MCF 10A (cell line): ENCODE results near the gene EIF4E1B. TPM values are rescaled to one million over a fixed set of nuclear protein-coding genes. Genes with fewer than 3 reads are reported as not detected.

Experiments used
- BruUV-seq: library from RNA; stranded (reverse); fragments of 400-500 nt; replicated peaks from 2 replicates; lab custom pipeline; 2021; lab: Mats Ljungman, UMichigan
- CTCF ChIA-PET: fragments of 300-600 bp; sonication (Branson Sonifier 250); formaldehyde crosslinking; extraction: SDS; loops from one replicate; lab custom pipeline; 2021; ENCODE audit warnings: antibody characterized with exemption, inconsistent platforms; lab: Yijun Ruan, JAX
- POLR2A ChIA-PET: fragments of 300-600, 350-650 bp; sonication (Branson Sonifier 250); formaldehyde crosslinking; extraction: SDS; loops from one replicate; lab custom pipeline; 2020; ENCODE audit warnings: antibody characterized with exemption, inconsistent platforms; lab: Yijun Ruan, JAX
- DNase-seq: peaks from one replicate; pipeline ENCODE4 v3.0.0-alpha.2; 2018; ENCODE audit not compliant: unreplicated experiment
- H3K27ac Mint-ChIP-seq: one replicate; pipeline ENCODE4 v1.8.0; 2022; ENCODE audit warnings: mild to moderate bottlenecking, low read depth, mixed read lengths; ENCODE audit not compliant: unreplicated experiment
- H3K27me3 Mint-ChIP-seq: one replicate; pipeline ENCODE4 v1.8.0; 2022; ENCODE audit warnings: mixed read lengths; ENCODE audit not compliant: insufficient read depth, unreplicated experiment
- H3K36me3 Mint-ChIP-seq: one replicate; pipeline ENCODE4 v1.8.0; 2022; ENCODE audit warnings: mild to moderate bottlenecking, moderate library complexity, mixed read lengths; ENCODE audit not compliant: insufficient read depth, unreplicated experiment
- H3K4me1 Mint-ChIP-seq: one replicate; pipeline ENCODE4 v1.8.0; 2022; ENCODE audit warnings: mixed read lengths; ENCODE audit not compliant: insufficient read depth, unreplicated experiment
- H3K4me3 Mint-ChIP-seq: one replicate; pipeline ENCODE4 v1.8.0; 2022; ENCODE audit warnings: mild to moderate bottlenecking, moderate library complexity, mixed read lengths; ENCODE audit not compliant: unreplicated experiment
- H3K9me3 Mint-ChIP-seq: one replicate; pipeline ENCODE4 v1.8.0; 2022; ENCODE audit warnings: mixed read lengths; ENCODE audit not compliant: unreplicated experiment
- intact Hi-C: fragments of 100-400 bp; cut with micrococcal nuclease; formaldehyde crosslinking; loops from 2 replicates; pipeline ENCODE4 v1.14.1; 2022
- total RNA-seq: library from RNA; stranded (reverse); gene quantifications from 2 replicates; pipeline ENCODE4 v1.2.3, GENCODE V29; 2022
- TF ChIP-seq, protein P1 (sequence below): fragments of 200-600 bp; IDR thresholded peaks from one replicate; pipeline ENCODE4 v1.8.0; 2022; ENCODE audit warnings: antibody characterized with exemption, mild to moderate bottlenecking; ENCODE audit not compliant: unreplicated experiment

The EIF4E1B gene
- total RNA-seq, 1 experiment from 2014 or later = not detected

DNA sequence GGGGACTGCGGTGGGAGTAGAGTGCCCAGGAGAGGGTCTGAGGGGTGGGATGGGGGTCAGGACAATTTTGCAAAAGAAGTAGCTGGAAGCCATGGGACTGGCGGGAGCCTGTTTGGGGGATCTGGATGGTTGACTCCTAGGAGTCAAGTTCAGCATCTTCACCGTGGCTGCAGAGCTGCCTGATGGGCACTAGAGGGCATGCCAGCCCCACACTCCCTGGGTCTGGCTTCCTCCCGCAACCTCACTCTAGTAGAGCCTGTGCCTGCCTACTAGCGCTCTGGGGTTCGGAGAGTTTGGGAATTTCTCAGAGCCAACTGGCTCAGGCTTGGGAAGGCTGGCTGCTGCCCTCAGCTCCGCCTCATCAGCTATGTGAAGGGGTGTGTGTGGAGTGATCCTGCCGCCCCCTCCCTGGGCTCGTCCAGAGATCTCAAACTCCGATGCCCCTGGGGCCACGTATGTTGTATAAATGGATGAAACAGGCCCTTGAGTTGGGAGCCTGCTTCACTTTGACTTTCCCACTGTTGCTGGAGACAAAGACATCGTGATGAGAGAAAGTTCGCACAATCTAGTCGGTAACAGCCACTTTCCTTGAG, 27.6 kb downstream of the EIF4E1B start:
- intact Hi-C loops = loop anchor here (1.0 kb wide), 2 partner anchors 413 to 454 kb away; no protein-coding TSS in a partner anchor
- Mint-ChIP-seq H3K36me3 (peaks cover 14% of the 10 kb centered on the region), H3K9me3 (no peaks in the 10 kb centered on the region), H3K27me3 (no peaks in the 10 kb centered on the region), H3K4me3 (no peak overlapping the region), H3K4me1 (peaks cover 9% of the 10 kb centered on the region), H3K27ac (no peak overlapping the region)
- peak; percentile 82 for DNase-seq
- BruUV-seq = TSS peak; percentile 68
- CTCF ChIA-PET = interaction anchor here (0.6 to 6.2 kb wide), 67 partner anchors 10 to 928 kb away, joined by 3 to 122 read pairs (median 4); partner anchors contain the start of genes EIF4E1B, HK3, SNCB and TSPAN17
- POLR2A ChIA-PET = interaction anchor here (1.0 to 1.4 kb wide), 3 partner anchors 11 to 455 kb away, joined by 4 read pairs; partner anchors contain the start of genes CLTB and TSPAN17
- TF ChIP-seq, protein P1, sequence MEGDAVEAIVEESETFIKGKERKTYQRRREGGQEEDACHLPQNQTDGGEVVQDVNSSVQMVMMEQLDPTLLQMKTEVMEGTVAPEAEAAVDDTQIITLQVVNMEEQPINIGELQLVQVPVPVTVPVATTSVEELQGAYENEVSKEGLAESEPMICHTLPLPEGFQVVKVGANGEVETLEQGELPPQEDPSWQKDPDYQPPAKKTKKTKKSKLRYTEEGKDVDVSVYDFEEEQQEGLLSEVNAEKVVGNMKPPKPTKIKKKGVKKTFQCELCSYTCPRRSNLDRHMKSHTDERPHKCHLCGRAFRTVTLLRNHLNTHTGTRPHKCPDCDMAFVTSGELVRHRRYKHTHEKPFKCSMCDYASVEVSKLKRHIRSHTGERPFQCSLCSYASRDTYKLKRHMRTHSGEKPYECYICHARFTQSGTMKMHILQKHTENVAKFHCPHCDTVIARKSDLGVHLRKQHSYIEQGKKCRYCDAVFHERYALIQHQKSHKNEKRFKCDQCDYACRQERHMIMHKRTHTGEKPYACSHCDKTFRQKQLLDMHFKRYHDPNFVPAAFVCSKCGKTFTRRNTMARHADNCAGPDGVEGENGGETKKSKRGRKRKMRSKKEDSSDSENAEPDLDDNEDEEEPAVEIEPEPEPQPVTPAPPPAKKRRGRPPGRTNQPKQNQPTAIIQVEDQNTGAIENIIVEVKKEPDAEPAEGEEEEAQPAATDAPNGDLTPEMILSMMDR = peak; percentile 99

DNA sequence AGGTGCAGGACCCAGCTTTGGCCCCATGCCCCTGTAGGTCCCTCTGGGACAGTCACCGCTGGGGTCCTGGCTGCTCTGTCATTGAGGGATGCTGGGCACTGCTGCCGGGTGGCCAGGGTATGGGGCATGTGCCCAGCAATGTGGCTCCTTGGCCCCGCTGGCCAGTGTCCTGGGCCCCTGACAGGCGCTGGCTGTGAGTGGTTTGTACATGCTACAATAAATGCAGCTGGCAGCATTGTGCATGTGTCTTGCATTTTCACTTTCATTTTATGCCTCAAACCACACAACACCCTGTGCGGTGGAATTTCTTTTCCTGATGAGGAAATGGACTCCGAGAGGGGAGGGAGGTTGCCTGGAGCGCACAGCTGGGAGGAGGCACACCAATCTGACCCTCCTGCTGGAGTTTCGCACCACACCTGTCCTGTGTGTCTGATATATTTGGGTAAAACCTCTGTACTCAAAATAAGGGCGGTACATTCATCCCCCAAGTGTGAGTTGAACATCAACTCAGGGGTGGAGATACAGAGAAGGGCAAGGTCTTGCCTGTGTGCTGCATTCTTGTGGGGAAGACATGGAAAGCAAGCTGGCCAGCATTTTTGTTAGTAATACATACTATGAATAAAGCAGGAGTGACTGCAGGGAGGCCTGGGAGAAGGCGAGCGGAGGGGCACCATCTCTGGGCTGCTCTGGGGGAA, 28.5 kb downstream of the EIF4E1B start:
- no TSS peak for BruUV-seq
- H3K9me3 Mint-ChIP-seq = no peaks in the 10 kb centered on the region
- intact Hi-C loops = loop anchor here (1.0 kb wide), 2 partner anchors 412 to 453 kb away; no protein-coding TSS in a partner anchor
- H3K36me3 Mint-ChIP-seq = peaks cover 14% of the 10 kb centered on the region
- peaks cover 2% of the 10 kb centered on the region for H3K27me3 Mint-ChIP-seq
- TF ChIP-seq, protein P1 = no peak
- H3K4me3 Mint-ChIP-seq = no peak overlapping the region
- POLR2A ChIA-PET = interaction anchor here (1.4 kb wide), 1 partner anchor 454 kb away, joined by 4 read pairs; no protein-coding TSS in a partner anchor
- H3K27ac Mint-ChIP-seq = no peak overlapping the region
- peaks cover under 1% of the 10 kb centered on the region for H3K4me1 Mint-ChIP-seq
- CTCF ChIA-PET = interaction anchor here (0.5 to 6.2 kb wide), 54 partner anchors 9 to 492 kb away, joined by 3 to 122 read pairs (median 5); partner anchors contain the start of genes EIF4E1B, HK3, SNCB and TSPAN17
- DNase-seq = no peak

DNA sequence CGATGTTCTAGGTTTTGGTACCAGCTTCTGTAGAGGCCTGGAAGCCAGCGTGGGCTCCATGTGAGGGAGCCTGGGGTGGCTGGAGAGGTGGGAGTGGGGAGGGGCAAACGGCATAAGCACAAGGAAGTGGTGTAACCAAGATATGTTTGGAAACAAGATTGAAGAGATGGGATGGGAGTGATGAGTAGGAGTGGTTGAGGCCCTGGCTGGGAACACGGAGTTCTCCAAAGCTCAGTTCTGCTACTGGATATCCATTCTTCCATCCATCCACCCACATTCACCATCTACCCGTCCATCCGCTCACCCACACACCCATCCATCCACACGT, 29.0 kb downstream of the EIF4E1B start:
- ChIA-PET POLR2A (no interaction called here), CTCF (interaction anchor here (0.5 to 6.2 kb wide), 37 partner anchors 10 to 492 kb away, joined by 3 to 122 read pairs (median 5); partner anchors contain the start of genes TSPAN17 and ZNF346)
- Mint-ChIP-seq H3K4me1 (no peaks in the 10 kb centered on the region), H3K27ac (no peak overlapping the region), H3K9me3 (no peaks in the 10 kb centered on the region), H3K36me3 (peaks cover 14% of the 10 kb centered on the region), H3K4me3 (no peak overlapping the region), H3K27me3 (peaks cover 7% of the 10 kb centered on the region)
- TF ChIP-seq, protein P1 = no peak
- no TSS peak for BruUV-seq
- no peak for DNase-seq
- intact Hi-C loops = no loop called here
